ENCODE results near the gene HLTF.

The HLTF gene

DNA sequence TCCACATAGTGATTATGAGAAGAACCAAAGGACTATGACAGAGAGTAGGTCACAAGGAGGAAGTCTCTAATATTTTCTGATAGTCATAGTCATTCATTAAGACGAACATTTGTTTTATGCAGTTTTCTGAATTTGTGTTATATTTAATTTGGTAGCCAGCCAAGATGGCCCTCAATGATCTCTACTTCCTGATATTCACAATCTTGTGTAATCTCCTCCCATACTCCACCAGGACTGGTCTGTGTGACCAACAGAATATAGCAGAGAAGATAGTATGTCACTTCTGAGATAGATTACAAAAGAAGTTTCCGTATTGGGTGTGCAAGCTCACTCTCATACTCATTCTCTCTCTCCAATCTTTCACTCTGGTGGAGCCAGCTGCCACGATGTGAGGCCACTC lies 30.8 kb downstream of the HLTF start:
- peaks cover 0 to 6% of the 10 kb centered on the region in 2 donors for H3K9me3 Mint-ChIP-seq

DNA sequence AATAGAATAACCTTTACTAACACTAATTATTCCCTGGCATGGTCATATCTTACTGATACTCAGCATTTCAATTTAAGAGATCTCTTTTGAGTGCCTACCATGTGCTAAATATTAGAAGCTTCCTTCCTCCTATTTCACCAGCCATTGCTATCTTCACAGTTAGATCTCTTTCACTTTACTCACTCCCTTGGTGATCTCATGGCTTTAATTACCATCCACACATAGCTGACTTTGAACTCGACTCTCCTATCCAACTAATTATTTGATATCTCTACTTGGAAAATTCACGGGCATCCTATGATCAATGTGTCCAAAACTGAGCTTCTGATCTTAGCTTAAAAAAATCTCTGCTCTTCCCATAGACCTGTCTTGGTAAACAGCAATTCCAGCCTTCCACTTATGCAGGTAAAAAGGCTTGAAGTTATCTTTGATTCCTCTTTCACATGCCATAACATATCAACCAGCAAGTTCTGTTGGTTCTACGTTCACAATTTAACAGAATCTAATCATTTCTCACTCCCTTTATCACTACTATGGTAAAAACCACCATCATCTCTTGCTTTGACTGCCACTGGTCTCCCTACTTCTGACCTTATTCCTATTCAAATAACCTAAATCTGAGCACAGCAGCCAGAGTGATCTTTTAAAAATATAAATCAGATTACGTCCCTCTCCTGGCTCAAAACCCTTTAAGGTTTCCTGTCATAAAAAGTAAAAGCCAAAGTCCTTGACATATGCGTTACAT lies 41.8 kb downstream of the HLTF start:
- no peak overlapping the region for H3K27ac Mint-ChIP-seq
- no peak overlapping the region for H3K4me3 Mint-ChIP-seq
- no peaks in the 10 kb centered on the region for H3K27me3 Mint-ChIP-seq
- ATAC-seq, result no peak
- peaks cover 15% of the 10 kb centered on the region for H3K4me1 Mint-ChIP-seq
- no peaks in the 10 kb centered on the region for H3K9me3 Mint-ChIP-seq
- DNase-seq, result no peak

More for the DNA sequence above, 30.8 kb downstream of the HLTF start:
- H3K27me3 Mint-ChIP-seq, result no peaks in the 10 kb centered on the region
- DNase-seq (no peak), ATAC-seq (no peak)
- H3K4me1 Mint-ChIP-seq, result no peaks in the 10 kb centered on the region
- no peak overlapping the region for H3K4me3 Mint-ChIP-seq
- no peak overlapping the region for H3K27ac Mint-ChIP-seq

DNA sequence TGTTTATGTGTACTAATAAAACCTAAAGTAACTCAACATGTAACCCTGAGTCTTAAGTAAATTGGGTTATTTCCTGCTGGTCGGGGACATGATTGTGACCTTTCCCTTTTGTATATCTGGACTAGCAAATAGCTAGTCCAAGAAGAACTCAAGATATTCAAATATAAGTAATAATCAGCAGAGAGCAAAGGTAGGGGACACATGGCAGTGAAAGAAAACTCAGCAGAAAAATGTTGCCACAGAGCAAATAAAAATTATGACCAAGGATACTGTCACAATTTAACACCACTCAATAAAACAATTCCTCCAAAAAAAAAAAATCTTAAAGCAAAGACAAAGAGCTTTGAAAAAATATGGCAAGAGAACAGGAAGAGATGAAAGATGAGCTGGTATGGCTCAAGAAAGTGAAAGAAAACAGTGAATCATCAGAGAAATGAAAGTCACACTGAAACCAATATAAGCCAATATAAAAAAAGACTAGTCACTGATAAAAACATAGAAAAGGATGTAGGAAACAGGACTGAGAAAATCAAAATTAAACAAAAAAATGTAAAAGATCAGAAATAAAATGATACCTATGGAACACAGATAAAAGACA lies 43.4 kb downstream of the HLTF start:
- DNase-seq, result no peak
- peak overlapping the region; percentile 67 to 79 for H3K27ac Mint-ChIP-seq
- H3K27me3 Mint-ChIP-seq, result no peaks in the 10 kb centered on the region
- peak overlapping the region; percentile 51 to 70 for H3K4me3 Mint-ChIP-seq
- ATAC-seq, result peak; percentile 80
- H3K9me3 Mint-ChIP-seq, result no peaks in the 10 kb centered on the region
- peaks cover 15% of the 10 kb centered on the region for H3K4me1 Mint-ChIP-seq

DNA sequence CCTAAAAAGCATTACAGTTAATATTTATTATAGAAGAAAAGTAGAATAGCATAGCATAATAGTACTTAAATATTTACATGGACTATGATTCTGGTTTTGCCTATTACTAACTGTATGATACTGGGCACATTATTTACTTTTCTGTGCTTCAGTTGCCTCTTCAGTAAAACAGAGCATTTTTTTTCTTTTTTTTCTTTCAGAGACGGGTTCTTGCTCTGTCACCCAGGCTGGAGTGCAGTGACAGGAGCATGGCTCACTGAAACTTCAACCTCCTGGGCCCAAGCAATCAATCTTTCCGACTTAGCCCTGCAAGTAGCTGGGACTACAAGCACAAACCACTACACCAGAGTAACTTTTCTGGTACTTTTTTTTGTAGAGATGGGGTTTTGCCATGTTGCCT lies 48.0 kb downstream of the HLTF start:
- no peak for DNase-seq
- no peak for ATAC-seq
- Mint-ChIP-seq H3K9me3 (no peaks in the 10 kb centered on the region), H3K4me1 (peaks cover 14% of the 10 kb centered on the region), H3K27me3 (no peaks in the 10 kb centered on the region), H3K27ac (no peak overlapping the region), H3K4me3 (no peak overlapping the region)

DNA sequence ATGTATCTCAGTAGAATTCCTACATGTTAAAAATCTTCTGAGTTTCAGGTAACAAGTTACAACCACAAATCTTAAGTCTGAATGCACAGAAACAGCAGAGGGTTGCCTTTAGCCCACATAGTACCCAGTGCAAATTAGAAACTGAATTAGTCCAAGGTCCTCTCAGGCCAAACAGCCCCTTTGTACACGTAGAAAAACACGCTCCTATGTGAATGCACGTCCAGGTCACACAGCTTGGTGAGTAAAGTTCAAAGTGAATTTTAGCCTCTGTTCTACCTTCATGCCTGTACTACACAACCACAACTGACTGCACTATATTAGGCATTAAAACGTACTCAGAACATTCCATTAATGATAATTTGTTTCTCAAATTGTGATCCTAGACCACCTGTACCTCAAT lies 48.6 kb downstream of the HLTF start:
- Mint-ChIP-seq H3K9me3 (no peaks in the 10 kb centered on the region), H3K27me3 (no peaks in the 10 kb centered on the region), H3K4me3 (no peak overlapping the region), H3K4me1 (peaks cover 7% of the 10 kb centered on the region), H3K27ac (no peak overlapping the region)
- ATAC-seq, result no peak
- DNase-seq, result no peak

DNA sequence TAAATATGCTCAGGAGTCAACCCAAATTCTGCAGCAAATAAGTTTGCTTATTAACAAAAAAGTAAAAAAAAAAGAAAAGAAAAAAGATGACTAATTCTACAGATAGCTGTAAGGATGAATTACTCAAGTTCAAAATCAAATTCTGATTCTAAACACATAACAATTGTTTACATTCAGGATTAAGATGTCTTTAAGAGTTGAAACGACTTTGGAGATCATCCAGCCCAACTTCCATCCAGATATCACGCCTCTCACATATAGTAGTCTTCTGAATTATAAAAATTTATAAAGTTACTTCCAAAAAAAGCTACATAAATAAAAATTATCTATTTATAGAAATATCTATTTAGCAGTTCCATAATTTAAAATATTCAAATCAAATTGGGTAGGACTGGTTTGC lies 55.2 kb downstream of the HLTF start:
- Mint-ChIP-seq H3K27ac (no peak overlapping the region), H3K27me3 (no peaks in the 10 kb centered on the region), H3K9me3 (no peaks in the 10 kb centered on the region), H3K4me1 (no peaks in the 10 kb centered on the region), H3K4me3 (no peak overlapping the region)
- ATAC-seq, result no peak
- DNase-seq, result no peak

DNA sequence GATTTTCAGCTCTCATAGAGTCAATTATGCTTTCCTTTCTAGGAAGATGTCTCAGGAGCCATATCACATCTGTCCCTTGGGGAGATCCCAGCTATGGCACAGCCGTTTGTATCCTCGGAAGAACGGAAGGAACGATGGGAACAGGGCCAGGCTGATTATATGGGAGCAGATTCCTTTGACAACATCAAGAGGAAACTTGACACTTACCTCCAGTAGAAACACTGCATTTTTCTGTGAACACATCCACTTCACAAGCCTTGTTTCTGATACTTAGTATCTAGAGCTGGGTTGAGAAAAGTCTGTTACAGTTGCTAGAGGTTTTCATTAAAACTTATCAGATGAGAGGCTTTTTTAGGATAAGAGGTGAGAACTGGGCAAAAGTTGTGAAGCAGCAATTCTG lies 59.6 kb downstream of the HLTF start:
- Mint-ChIP-seq H3K4me1 (no peaks in the 10 kb centered on the region), H3K9me3 (peaks cover 0 to 6% of the 10 kb centered on the region in 2 donors), H3K4me3 (no peak overlapping the region), H3K27ac (peak overlapping the region; percentile 7 to 54), H3K27me3 (no peaks in the 10 kb centered on the region)
- DNase-seq (no peak), ATAC-seq (no peak)

DNA sequence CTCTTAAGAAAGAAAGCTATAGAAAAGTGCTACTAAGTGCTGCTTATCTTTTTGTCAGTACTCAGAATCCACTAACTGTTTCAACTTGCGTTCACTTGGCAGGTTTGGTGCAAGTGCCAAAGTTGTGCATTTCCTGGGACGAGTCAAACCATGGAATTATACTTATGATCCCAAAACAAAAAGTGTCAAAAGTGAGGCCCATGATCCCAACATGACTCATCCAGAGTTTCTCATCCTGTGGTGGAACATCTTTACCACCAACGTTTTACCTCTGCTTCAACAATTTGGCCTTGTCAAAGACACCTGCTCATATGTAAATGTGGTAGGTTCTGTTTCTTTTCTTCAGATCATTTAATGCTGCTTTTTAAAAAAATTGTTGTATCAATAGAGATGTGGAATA lies 62.4 kb downstream of the HLTF start:
- no peak overlapping the region for H3K4me3 Mint-ChIP-seq
- peaks cover 0 to 6% of the 10 kb centered on the region in 2 donors for H3K9me3 Mint-ChIP-seq

DNA sequence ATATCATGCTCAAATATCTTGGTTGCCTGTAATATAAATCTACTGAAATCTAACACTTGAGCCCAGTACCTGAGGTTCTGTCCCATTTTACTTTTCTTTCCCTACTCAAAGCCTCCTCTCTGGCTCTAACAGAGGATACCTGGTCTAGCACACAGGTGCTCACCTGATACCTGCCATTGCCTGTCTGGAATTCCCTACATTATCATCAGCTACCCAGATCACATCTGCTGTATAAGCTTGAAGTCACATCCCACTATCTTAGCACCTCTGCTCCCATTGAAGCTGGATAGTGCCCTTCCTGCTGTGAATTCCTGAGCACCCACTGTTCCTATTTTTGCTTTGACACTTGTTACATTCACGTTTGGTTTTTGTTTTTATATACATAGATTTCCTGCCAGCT lies 64.5 kb downstream of the HLTF start:
- ATAC-seq (no peak), DNase-seq (no peak)
- Mint-ChIP-seq H3K4me3 (no peak overlapping the region), H3K27ac (no peak overlapping the region), H3K9me3 (peaks cover 0 to 6% of the 10 kb centered on the region in 2 donors), H3K27me3 (no peaks in the 10 kb centered on the region), H3K4me1 (peaks cover 12% of the 10 kb centered on the region)

More for the DNA sequence above, 62.4 kb downstream of the HLTF start:
- Mint-ChIP-seq H3K27ac (no peak overlapping the region), H3K4me1 (peaks cover 12% of the 10 kb centered on the region), H3K27me3 (no peaks in the 10 kb centered on the region)
- DNase-seq (no peak), ATAC-seq (no peak)

DNA sequence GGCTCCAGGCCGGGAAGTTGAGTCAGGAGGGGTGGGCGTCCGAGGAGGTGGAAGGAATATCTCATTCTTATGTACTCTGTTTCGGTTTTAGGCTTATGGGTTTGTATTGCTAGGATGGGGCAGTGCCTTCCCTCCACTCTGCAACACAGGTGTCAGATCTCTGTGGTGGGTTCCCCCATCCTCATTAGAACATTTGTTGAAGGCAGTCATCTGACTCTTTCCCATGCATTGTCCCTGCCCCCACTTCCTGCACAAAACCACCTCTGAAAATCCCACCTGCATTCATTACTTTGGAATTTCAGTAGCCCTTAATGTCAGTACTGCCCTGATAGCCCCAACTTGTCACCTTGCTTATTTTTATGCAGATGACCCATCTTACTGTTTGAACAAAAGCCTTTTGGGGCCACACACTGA lies 65.5 kb downstream of the HLTF start:
- Mint-ChIP-seq H3K9me3 (peaks cover 0 to 6% of the 10 kb centered on the region in 2 donors), H3K4me1 (peaks cover 12% of the 10 kb centered on the region), H3K27ac (peak overlapping the region in 1 of 2 donors; percentile 87), H3K27me3 (no peaks in the 10 kb centered on the region), H3K4me3 (no peak overlapping the region)
- no peak for ATAC-seq
- no peak for DNase-seq

DNA sequence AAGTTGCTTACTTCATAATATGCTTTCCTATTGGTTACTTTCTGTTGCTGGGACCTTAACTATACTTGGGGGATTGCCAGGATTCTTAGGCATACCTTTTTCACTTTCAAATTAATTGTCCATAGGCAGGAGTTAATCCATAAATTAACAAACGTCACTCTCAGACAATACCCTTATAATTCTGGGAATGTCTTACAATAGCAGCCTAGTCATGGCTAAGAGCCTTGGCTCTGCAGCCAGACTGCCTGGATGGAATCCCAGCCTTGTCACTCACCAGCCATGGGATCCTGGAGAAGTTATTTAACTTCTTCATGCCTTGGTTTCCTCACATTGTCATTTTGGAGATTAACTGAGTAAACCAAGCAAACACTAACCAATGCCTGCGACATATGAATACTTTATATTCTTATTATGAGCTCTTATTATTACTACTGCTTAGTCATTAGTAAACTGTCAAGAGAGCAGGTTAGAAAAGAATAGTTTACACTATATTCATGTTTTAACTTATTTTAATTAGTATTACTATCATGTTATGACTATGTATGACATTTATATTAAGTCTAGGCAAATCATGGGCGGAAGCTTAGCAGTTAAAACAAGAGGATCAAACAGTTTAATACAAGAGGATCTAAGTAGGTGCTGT lies 66.0 kb downstream of the HLTF start:
- H3K9me3 Mint-ChIP-seq, result peaks cover 0 to 6% of the 10 kb centered on the region in 2 donors
- peaks cover 12% of the 10 kb centered on the region for H3K4me1 Mint-ChIP-seq
- peak overlapping the region in 1 of 2 donors; percentile 87 for H3K27ac Mint-ChIP-seq
- ATAC-seq (no peak), DNase-seq (no peak)
- H3K4me3 Mint-ChIP-seq, result no peak overlapping the region
- no peaks in the 10 kb centered on the region for H3K27me3 Mint-ChIP-seq

DNA sequence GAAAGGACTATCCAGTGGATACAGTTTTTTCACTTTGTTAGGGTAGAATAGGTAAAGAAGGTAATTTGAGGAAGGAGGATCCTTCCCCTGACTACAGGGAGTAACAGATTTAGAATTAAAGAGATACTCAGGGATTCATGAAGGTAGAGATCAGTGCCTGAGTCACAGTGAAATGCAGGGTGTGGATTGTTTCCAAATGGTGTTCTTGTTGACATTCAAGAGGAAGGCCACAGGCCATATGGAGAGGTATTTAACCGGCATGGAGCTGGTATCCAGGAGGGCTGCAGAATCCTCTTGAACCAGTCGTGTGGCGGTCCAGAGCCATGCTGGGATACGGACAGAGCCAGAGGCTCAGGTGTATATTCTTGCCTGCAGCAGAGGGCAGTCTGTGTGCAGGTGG lies 66.8 kb downstream of the HLTF start:
- Mint-ChIP-seq H3K9me3 (peaks cover 0 to under 1% of the 10 kb centered on the region in 2 donors), H3K27me3 (no peaks in the 10 kb centered on the region), H3K4me3 (no peak overlapping the region), H3K4me1 (peaks cover 12% of the 10 kb centered on the region), H3K27ac (peak overlapping the region in 1 of 2 donors; percentile 30)
- no peak for DNase-seq
- no peak for ATAC-seq

DNA sequence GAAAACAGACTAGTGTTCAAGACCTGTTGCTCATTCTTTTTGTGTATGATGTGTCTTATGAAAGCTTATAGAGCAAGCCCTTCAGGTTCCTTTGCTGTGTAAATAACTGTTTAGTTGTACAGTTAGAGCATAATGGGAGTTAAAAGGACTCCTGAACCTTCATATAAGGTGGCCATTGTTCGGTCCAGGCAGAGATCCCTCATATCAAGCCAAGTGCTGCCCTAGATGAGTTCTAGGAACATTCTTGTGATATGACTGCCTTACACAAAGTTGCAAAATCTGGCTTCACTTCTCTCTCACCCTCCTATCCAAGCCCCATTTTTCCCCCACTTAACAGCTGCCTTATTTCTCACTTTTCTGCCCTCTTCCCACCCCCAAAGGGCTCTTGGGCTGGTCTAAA lies 68.1 kb downstream of the HLTF start:
- no peak for DNase-seq
- Mint-ChIP-seq H3K27ac (no peak overlapping the region), H3K27me3 (no peaks in the 10 kb centered on the region), H3K4me3 (no peak overlapping the region), H3K9me3 (no peaks in the 10 kb centered on the region), H3K4me1 (peaks cover 12% of the 10 kb centered on the region)
- no peak for ATAC-seq

DNA sequence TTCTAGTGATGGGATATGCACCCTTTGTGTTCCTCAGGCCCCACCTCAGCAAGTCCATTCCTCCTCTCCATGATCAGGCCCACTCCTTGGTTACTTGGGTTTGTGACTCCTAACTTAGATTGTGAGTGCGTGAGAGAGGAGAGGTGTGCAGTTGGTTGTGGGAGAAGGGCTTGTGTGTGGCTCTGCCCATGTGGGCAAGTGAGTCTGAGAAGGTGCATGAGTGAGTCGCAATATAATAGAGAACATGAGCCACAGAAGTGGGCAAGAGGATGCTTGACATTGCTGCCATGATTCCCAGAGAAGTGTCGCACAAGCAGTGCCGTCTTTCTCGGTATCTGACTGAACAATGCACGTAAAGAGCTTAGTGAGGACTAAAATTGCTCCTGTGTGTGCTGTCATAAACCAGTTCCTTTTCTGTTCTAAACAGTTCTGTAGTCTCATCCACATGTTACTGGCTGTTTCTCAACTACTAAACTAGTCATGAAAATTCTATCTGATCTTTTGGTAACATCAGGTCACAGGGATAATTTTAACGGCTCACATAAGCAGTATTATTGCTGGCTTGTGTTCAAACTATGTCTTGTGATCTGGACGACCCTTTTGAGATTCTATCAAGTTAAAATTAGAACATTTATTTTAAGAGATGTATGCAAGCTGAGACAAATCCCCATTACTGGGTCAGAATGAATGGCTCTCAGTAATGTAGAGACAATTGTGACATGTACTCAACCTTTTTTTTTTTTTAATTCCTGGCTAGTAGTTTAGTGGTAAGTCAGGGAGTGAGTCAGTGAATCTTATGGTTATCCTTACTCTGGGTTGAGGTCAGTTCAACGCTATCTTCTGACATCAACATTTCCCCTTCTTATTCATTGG lies 69.4 kb downstream of the HLTF start:
- ATAC-seq (peak; percentile 72), DNase-seq (no peak)
- H3K4me1 Mint-ChIP-seq, result peaks cover 12% of the 10 kb centered on the region
- H3K9me3 Mint-ChIP-seq, result no peaks in the 10 kb centered on the region
- no peak overlapping the region for H3K27ac Mint-ChIP-seq
- H3K4me3 Mint-ChIP-seq, result no peak overlapping the region
- no peaks in the 10 kb centered on the region for H3K27me3 Mint-ChIP-seq

DNA sequence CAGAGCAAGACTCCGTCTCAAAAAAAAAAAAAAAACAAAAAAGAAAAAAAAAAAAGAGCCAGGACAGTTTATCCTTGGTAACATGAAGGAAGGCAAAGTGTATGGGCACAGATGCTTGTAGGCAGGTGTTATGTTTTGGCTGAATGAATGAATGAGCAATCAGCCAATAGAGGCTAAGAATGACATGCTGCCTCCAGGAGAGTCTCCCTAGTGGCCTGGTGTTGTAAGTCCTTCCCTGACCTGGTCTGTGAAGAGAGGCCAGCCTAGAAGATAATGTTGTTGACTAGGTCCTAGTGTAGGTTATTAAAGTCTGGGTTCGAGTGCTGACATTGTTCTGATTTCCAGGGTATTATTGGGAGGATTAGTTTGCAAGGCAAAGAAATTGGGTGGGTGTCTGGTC lies 70.1 kb downstream of the HLTF start:
- H3K9me3 Mint-ChIP-seq, result no peaks in the 10 kb centered on the region
- DNase-seq (no peak), ATAC-seq (peak; percentile 40)
- no peak overlapping the region for H3K27ac Mint-ChIP-seq
- H3K27me3 Mint-ChIP-seq, result no peaks in the 10 kb centered on the region
- no peak overlapping the region for H3K4me3 Mint-ChIP-seq
- peaks cover 12% of the 10 kb centered on the region for H3K4me1 Mint-ChIP-seq
